Effector CD4-positive, alpha-beta T cell (primary cell): ENCODE data around the gene TCF7L1.
"Not testable (repeated sequence)": the region's sequence is repeated elsewhere in the genome, so short reads cannot be mapped to it uniquely, and the experiment has no call there.

Experiments used
- DNase-seq: peaks from one replicate; pipeline ENCODE4 v3.0.0-alpha.2; 2020

TCF7L1 gene

DNA sequence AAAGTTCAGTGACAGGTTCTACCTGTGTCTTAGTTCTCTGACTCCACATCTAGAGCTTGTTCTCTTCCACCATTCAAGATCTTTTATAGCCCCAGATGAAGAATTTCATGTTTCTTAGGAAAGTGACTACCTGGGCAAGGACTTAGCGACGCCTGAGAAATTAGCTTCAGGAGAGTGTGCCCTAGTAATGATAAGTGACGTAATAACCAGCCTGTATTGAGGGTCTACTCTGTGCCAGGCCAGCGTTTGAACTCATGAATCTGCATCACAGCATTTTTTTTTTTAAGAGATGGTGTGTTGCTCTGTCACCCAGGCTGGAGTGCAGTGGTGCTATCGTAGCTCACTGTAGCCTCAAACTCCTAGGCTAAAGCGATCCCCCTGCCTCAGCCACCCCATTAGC, 51.8 kb downstream of the TCF7L1 start:
- no peak for DNase-seq

- DNase-seq: no peak
These were observed 52.3 kb downstream of the TCF7L1 start for GRCh38 chr2:85185431-85185940.

DNA sequence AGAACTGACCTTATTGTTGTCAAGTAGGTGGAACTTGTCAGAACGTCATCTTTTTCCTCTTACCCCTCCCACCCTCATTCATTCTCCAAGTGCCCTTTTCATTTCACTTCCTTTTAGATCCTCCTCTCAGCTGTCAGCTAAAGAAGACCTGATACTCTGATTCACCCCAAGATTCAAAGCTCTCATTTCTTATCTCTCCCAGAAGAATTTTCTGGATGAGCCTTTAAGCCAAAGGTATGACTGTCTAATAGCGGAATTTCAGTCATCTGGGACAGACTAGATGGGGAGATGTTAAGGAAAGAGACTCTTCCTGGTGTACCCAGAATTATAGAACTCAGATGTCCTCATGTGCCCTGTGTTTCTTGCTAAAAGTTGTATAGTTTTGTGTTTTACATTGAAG, 53.9 kb downstream of the TCF7L1 start:
- DNase-seq: no peak

GRCh38 chr2:85188852-85189251, 55.7 kb downstream of the TCF7L1 start:
- DNase-seq: no peak

GRCh38 chr2:85189606-85190270, 56.5 kb downstream of the TCF7L1 start:
- no peak for DNase-seq

DNA sequence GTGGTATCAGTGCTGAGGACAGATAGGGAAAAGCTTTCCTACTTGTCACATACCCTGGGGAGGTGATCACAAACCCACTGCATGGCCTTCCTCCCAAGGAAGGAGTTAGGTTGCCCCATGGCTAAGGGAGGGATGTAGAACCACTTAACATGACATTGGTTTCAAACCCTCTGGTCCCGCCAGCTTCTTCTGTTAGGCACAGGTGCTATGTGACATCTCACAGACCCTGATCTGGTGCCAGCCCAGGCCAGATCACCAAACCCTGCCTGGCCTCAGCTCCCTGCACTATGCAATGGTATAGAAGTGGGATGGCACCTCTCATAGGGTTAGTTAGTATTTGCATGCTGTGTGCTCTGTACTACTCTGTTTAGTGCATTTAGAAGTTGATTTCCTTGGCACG, 58.0 kb downstream of the TCF7L1 start:
- DNase-seq: no peak

GRCh38 chr2:85194780-85195480, 61.7 kb downstream of the TCF7L1 start:
- DNase-seq: no peak

- DNase-seq: no peak
These were observed 62.8 kb downstream of the TCF7L1 start for GRCh38 chr2:85195956-85196355.

GRCh38 chr2:85199698-85200097, 66.5 kb downstream of the TCF7L1 start:
- no peak for DNase-seq

DNA sequence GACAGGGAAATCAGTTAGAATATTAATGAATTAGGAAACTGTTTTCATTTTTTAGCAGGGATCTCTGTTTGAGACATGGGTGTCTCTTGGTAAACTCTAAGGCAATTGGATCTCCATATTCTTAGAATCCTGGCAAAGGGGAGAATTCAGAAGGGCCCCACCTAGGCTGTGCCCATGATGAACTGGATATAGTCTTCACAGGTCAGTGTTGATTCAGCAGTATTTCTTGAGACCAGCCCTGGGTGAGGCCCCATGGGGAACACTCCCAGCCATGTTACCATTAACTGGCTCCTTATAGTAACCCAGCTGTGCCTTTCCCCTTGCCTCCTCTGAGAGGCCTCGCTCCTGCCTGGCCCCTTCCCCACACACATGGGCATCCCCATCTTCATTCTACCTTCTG, 76.7 kb downstream of the TCF7L1 start:
- no peak for DNase-seq

- DNase-seq: no peak
These were observed 77.3 kb downstream of the TCF7L1 start for GRCh38 chr2:85210511-85210910.

- not testable (repeated sequence) for DNase-seq
These were observed 78.4 kb downstream of the TCF7L1 start for GRCh38 chr2:85211606-85212005.

- no peak for DNase-seq
These were observed 79.6 kb downstream of the TCF7L1 start for GRCh38 chr2:85212841-85213240.

- no peak for DNase-seq
These were observed 80.2 kb downstream of the TCF7L1 start for GRCh38 chr2:85213404-85213803.

GRCh38 chr2:85213901-85214512, 80.8 kb downstream of the TCF7L1 start:
- DNase-seq: no peak

GRCh38 chr2:85215081-85215447, 81.9 kb downstream of the TCF7L1 start:
- DNase-seq: no peak

DNA sequence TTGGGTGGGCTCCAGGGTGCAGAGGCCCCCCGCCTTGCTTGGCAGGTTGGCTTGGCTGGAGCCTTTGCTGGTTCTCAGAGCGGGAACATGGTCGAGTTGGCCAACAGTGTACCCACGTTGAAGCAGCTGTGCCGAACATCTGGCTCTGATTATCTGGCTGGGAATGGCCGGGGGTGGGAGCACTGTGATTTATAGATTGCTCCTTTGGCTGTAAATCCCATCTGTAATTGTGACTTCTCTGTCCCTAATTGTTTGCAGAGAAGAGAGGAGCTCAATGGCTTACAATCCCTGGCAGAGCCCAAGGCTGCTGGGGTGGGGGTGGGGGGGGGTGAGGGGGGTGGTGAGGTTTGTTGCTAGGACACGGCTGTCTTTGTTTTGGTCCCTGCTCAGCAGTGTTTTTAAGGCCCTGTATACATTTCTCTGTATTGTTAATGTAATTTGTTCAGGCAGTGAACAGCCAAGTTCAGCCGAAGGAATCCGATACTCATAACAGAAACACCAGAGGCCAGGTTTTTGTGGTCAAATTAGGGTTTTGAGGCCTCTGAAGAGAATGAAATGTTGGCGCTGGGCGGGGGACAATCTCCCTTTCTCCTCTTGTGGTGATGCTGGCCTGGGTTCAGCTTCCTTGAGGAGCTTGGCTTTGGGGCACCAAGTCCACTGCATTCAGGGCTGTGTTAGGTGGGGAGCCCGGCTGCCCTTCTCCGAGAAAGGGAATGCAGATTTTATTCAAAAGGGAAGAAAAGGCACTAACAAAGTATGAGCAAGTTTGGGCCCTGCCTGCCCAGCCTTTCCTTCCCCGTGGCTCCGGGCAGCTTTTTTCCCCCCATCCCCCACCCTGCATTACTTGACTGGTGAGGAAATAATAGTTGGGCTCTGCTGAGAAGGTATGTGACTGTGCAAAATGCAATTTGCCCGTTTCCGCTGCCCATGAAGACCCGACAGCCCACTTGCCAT, 82.5 kb downstream of the TCF7L1 start:
- no peak for DNase-seq

DNA sequence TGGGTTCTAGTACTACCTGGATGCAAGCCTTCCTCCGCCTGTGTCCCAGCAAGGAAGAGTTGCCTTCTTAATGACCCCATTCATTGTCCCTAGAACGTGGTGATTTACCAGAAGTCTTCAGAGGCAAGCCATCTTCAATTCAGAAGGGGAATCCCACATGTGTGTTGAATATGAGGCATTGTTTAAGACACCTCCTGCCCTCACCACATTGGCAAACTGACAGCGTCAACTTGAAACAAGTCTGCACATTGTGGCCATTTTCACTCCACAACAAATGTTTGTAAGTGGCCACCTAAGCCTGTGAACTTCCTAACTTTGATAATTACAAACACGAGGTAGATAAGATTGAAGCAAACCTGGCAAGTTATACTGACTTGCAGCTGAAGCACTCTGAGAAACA, 83.7 kb downstream of the TCF7L1 start:
- DNase-seq: no peak

DNA sequence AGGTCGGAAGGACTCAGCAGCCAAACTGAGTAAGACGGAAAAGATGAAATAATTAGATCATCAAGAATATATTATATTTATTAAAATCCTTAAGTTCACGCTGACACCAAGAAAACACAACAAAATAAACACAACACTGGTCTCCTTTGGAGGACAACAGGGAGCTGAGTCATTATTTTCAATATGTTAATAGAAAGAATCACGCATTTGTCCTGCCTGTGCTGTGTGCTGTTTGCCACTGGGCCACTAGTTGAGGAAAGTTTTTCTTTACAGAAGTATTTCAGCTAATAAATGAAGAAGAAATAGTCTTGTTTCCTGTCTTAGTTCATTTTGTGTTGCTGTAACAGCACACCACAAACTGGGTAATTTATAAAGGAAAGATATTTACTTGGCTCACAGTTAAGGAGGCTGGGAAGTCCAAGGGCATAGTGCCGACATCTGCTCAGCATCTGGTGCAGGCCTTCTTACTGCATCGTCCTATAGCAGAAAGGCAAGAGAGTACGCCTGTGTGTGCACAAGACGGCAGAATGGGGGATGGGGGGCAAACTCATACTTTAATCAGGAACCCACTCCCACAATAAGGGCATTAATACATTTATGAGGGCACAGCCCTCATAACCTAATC, 88.0 kb downstream of the TCF7L1 start:
- DNase-seq: no peak

- no peak for DNase-seq
These were observed 89.6 kb downstream of the TCF7L1 start for GRCh38 chr2:85222792-85223191.

DNA sequence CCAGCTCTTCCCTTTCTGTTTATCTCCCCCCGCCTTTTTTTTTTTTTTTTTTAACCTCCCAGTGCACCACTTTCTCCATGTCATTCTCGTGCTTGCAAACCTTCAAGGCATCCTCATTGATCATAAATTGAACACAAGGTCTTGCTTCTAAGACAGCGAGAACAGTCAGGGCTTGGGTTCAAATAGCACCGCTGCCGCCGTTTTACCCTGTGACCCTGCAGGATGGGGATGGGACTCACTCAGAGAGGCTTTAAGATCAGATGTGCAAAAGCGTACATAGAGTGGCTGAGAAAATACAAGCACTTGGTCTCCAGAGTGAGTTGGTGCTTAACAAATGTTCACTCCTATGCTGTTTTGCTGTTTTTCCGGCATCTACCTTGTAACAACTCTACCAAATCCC, 93.6 kb downstream of the TCF7L1 start:
- DNase-seq: no peak

DNA sequence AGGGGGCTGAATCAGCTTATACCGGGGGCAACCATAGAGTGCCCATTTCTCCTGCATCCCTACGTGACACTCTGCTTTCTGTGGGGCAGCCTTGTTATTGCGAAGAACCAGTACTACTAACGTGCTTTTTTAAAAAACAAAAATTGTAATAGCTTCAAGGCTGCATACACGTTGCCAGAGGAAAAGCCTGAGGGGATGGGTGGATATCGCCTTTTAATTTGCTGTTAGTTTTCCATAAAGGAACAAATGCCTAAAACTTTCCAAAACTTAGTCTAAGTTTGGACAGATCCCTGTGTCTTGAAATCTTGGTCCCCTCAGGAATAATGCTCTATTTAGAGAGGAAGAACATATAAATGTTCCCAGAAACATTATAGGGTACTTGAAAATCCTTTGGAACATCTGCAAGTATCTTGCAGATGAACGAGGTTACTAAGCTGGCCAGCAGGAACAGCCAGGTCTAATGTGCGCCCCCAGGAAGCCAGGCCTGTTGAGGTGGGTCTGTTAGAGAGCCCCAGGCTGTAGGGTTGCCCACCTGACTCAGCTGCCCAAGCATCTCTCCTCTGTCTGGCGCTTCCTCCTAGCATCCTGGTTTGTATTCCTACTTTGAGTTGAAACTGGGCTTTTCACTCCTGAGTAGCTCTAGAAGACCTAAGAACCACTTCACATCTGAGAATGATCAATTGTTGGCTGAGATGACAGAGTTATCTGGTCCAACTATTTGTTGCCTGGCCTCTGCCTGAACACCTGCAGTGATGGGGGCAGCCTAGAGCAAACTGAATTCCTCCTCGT, 97.7 kb downstream of the TCF7L1 start:
- DNase-seq: no peak
